HL-60/S4 treated with retinoic acid at 250 ng/mL for 4 days and 3 days (cell line): ENCODE measurements around the gene DNAH3.
"Not testable (repeated sequence)": the region's sequence is repeated elsewhere in the genome, so short reads cannot be mapped to it uniquely, and the experiment has no call there.

ENCODE experiments used
- in situ Hi-C: fragments of 300-500 bp; cut with MboI; formaldehyde crosslinking; loops from 2 replicates; pipeline ENCODE4 v1.7.0; 2022; ENCODE audit warnings: low sequenced_read_pairs

Gene DNAH3

DNA sequence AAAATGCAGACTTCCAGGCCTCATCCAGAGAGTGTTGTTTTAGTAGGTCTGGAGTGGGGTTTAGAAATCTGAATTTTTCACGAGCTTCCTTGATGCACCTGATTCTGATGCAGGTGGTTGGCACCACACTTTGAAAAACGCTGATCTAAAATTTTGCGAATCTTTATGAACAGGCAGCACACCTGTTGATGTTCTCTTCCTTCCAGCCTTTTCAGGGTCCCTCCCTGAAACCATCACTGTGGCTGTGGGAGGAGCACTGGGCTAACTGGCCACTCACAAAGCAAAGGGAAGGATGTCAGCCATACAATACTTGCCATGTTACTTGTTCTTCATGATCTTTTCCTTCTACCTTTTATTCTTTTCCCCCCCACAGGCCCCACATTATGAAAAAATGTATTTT, 22.0 kb upstream of the DNAH3 start:
- in situ Hi-C loops = no loop called here

DNA sequence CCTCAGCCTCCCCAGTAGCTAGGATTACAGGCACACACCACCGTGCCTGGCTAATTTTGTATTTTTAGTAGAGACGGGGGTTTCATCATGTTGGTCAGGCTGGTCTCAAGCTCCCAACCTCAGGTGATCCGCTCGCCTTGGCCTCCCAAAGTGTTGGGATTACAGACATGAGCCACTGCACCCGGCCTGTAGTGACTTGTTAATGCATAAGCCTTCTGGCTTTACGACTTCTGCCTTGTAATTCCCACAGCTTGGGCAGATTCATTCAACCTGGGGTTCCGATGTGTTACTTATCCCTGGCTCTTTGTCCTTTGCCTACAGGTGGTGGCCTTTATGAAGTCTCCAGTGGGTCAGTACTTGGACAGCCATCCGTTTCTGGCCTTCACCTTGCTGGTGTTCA, 19.5 kb upstream of the DNAH3 start:
- in situ Hi-C loops = not testable (repeated sequence)

- in situ Hi-C loops = no loop called here
These were observed 18.8 kb upstream of the DNAH3 start for GRCh38 chr16:21169249-21169981.

DNA sequence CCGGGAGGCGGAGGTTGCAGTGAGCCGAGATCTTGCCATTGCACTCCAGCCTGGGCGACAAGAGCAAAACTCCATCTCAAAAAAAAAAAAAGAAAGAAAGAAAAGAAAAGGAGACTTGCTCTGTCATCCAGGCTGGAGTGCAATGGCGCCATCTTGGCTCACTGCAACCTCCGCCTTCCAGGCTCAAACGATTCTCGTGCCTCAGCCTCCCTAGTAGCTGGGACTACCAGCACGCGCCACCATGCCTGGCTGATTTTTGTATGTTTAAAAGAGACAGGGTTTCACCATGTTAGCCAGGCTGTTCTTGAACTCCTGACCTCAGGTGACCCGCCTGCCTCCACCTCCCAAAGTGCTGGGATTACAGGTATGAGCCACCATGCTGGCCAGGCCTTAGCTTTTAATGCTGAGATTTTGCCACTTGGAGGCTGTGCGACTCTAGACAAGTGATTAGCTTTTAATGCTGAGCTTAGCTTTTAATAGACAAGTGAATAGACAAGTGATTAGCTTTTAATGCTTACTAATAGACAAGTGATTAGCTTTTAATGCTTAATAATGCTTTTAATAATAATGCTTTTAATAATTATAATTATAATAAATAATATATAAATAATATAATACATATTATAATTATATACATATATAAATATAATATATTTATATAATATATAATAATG, 17.4 kb upstream of the DNAH3 start:
- in situ Hi-C loops = no loop called here

DNA sequence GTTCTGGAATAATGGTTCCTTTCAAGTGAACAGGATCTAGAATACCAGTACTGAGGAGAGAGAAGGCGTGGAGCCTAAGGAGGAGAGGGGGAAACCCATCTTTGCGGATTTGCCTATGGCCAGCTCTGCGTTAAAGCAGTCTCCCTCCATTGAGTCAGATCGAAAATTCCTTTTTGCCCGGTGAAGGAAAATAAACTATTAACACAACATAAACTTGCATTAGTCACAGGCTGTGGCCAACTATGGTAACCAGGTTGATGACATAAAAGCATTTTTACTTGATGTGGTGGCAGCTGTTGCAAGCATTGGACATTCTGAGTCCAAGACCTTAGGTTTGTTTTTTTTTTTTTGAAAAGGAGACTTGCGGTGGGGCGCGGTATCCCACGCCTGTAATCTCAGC, 16.7 kb upstream of the DNAH3 start:
- in situ Hi-C loops = no loop called here

- in situ Hi-C loops = no loop called here
These were observed 15.9 kb upstream of the DNAH3 start for GRCh38 chr16:21166561-21166961.

- in situ Hi-C loops = no loop called here
These were observed 14.0 kb upstream of the DNAH3 start for GRCh38 chr16:21164521-21165168.

DNA sequence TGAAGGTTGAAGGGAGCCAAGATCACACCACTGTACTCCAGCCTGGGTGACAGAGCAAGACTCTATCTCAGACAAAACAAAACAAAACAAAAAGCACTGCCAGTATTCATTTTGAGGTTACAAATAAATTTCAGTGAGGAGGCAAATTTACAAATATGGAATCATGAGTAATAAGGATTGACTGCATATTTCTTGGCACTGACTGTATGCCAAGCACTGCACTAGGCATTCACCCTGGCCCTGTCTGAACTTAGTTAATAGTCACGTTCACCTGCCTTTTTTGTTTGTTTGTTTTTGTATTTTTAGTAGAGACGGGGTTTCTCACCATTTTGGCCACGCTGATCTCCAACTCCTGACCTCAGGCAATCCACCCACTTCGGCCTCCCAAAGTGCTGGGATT, 12.9 kb upstream of the DNAH3 start:
- in situ Hi-C loops = no loop called here

DNA sequence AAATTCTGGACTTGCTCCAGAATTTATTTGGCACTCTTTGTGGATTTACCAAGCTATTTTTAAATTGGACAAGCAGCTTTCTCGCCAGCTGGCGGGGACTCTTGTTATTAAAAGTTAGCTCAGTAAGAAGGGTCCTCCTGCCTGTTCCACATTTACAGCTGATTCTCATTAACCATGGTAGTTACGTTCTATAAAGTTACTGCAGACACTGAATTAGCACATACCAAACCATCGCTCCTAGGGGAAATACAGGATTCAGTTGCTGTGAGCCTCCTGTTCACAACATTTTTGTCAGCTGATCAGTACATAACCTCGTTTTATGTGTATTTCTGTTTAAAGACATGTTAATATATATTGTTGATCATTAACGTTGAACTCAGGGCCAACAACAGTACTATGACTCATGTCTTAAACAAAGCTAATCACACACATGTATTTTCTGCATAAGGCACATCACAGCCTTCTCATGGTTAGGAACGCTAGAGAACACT, 12.1 kb upstream of the DNAH3 start:
- in situ Hi-C loops = no loop called here

DNA sequence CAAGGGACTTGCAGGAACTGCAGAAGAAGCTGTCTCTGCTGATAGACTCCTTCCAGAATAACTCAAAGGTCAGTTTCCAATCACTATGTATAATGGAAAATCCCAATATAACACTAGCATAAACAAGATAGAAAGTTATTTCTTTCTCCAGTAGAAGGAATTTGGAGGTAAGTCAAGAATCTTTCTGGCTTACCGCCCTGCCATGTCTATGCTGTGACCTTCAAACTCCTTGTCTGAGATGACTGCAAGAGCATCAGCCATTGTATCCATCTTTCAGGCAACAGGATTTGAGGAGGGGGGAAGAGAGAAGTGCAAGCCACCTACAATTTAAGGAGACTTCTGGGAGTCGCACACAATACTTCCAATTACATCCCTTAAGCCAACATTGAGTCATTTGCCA, 10.6 kb upstream of the DNAH3 start:
- in situ Hi-C loops = no loop called here

GRCh38 chr16:21160276-21160675, 9.6 kb upstream of the DNAH3 start:
- in situ Hi-C loops = no loop called here

DNA sequence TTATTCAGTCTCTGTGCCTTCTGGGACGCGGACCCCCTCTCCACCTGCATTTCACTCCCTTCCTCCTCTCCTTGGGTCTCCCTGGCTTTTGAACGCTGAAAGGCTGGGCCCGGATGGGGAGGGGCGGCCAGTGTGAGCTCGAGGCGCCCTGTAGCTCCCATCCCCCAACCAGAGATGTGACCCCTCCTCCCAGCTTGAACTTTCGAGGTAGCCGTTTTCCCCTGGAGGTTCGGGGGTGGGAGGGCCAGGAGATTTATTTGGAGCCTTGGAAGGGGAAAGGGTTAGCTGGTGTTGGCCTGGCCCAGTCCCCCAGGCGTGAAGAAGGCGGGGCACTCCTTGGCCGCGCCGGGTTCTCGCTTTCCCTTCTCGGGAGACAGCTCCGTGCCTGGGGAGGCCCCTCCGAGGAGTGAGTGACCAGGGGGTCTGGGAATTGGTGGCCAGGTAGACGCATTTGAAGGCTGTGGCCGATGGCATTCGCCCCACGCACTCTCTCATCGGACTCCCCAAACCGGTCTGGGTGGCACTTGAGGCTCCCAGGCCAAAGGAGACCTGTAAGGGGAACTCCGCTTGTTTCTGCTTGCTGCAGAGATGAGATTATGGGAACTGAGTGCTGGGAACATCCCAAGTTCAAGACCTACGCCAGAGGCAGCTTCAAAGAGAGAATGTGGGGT, 8.8 kb upstream of the DNAH3 start:
- in situ Hi-C loops = no loop called here

DNA sequence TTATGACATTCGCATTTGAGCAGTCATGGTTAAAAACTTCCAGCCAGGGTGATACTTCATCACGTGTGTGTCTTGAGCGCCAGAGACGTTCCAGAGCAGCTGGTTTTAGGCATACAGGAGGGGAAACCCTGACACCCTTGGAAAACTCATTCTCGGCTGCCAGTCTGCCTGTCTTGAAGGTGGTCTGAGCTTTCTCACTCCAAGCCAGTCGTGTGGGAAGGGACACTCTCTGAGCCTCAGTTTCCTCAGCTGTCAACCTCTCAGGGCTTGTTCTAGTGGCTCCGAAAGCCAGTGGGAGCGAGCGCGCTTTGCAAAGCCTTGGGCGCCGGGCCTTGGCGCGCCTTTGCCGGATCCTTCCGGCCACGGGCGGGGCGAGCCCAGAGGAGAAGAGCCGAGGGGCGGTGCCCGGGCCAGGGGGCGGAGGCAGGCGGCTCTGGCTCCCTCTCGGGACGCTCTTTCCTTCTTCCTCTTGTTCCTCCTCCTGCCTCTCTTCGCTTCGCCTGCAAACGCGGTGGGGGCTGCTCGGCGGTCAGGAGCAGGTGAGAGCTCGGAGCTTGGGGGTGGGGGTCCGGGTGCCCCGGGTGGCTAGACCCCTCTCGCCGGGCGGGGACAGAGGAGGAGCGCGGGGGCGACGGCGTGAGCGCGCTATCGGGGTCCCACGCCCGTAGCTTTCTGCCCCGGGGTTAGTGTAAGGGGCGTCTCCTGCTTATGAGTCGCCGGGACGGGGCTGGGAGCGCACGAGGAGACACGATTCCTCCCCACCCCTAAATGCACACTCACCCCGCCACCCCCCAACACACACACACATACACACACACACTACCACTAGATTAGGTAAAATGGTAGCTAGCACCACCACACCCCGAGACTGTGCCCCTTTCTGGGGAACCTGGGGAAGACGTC, 7.8 kb upstream of the DNAH3 start, which contains the start of gene LDAF1:
Gene LDAF1, plus strand, starts transcription at position 467 of the 903 bp plus-strand sequence. CDS start 2,509 bp downstream, outside the sequence.
- in situ Hi-C loops = no loop called here

DNA sequence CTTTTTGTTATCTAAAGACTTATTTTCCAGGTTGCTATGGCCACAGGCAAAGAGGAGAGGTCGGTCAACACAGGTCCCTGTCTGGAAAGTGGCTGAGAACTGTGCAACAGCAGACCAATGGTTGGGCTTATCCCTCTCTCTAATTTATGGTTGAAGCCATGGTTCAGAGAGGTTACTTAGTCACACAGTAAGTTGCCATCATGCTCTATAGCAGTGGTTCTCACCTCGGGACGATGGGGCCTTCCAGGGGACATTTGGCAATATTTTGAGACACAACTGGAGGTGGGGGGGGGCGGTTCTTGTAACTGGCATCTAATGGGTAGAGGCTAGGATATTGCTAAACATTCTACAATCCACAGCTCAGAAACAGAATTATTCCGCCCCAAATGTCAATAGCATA, 7.0 kb upstream of the DNAH3 start:
- in situ Hi-C loops = no loop called here

DNA sequence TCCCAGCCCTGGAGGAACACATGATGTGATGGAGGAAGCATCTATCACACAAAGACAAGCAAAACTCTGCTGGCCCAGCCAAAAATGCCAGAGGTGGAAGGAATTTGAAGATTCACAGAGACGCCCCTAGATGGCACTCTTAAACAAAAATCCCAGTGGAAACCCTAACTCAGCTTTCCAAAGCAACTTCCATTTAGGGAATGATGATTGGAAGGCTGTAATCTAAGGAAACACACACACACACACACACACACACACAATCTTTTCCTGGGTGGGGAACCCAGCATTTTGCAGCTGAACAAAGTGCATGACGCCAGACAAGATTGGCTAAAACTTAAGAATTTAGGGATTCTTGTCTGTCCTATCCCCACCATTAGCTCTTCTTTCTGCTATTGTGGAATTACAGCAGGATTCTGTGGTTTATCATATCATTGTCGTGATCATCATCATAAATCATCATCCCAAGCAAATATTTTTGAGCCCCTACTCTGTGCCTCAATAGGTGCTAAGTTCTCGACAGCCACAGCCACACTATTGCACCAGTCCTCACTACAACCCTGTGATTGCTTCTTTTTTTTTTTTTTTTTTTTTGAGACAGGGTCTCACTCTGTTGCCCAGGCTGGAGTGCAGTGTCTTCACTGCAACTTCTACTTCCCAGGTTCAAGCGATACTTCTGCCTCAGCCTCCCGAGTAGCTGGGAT, 6.3 kb upstream of the DNAH3 start:
- in situ Hi-C loops = no loop called here

- in situ Hi-C loops = not testable (repeated sequence)
These were observed 5.4 kb upstream of the DNAH3 start for GRCh38 chr16:21156011-21156410.

- in situ Hi-C loops = not testable (repeated sequence)
These were observed 2.6 kb upstream of the DNAH3 start for GRCh38 chr16:21153124-21153729.

DNA sequence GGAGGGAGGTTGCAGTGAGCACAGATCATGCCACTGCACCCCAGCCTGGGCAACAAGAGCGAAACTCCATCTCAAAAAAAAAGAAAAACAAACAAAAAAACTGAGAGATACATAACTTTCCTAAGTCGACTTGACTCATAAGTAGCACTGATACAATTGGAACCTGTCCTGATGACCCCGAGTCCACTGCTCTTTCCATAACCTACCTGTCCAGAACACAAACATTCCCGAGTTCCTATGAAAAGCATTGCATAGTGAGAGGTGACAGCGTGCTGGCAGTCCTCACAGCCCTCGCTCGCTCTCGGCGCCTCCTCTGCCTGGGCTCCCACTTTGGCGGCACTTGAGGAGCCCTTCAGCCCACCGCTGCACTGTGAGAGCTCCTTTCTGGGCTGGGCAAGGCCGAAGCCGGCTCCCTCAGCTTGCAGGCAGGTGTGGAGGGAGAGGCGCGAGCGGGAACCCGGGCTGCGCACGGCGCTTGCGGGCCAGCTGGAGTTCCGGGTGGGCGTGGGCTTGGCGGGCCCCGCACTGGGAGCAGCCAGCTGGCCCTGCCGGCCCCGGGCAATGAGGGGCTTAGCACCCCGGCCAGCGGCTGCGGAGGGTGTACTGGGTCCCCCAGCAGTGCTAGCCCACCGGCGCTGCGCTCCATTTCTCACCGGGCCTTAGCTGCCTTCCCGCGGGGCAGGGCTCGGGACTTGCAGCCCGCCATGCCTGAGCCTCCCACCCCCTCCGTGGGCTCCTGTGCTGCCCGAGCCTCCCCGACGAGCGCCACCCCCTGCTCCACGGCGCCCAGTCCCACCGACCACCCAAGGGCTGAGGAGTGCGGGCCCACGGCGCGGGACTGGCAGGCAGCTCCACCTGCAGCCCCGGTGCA, 1.7 kb upstream of the DNAH3 start:
- in situ Hi-C loops = not testable (repeated sequence)
